ENCODE results near the gene AP2A2. TPM values are rescaled to one million over a fixed set of nuclear protein-coding genes. Genes with fewer than 3 reads are reported as not detected.

AP2A2 gene
- total RNA-seq, 1 experiment from 2014 or later, result 36.1 TPM

DNA sequence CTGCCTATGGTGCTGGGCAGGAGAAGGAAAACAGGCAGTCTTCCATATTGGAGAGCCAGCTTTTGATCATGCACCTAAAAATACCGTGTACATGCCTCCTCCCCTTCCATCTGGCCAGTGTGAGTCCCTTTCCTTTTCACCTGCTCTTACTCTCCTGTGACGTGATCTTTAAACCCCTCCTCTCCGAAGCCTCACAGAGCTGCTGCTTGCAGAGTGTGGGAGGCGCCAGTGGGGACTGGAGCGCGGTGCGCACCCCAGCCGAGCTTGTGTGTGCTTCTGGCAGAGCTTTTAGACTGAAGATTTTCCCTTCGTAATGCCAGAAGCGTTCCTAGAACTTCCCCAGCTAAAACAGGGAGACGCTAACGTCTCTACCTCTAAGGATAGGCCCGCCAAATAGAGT is 81.1 kb downstream of the AP2A2 start:
- DNase-seq, result no peak
- Histone ChIP-seq H3K27me3 (ENCODE audit: control insufficient read depth, insufficient read depth, low read length) (no peaks in the 10 kb centered on the region), H3K36me3 (replicated peaks; ENCODE audit: control insufficient read depth, insufficient read depth, low read length) (peaks cover 21% of the 10 kb centered on the region), H3K4me3 (ENCODE audit: insufficient read depth, low read depth, low read length) (no peak overlapping the region)

DNA sequence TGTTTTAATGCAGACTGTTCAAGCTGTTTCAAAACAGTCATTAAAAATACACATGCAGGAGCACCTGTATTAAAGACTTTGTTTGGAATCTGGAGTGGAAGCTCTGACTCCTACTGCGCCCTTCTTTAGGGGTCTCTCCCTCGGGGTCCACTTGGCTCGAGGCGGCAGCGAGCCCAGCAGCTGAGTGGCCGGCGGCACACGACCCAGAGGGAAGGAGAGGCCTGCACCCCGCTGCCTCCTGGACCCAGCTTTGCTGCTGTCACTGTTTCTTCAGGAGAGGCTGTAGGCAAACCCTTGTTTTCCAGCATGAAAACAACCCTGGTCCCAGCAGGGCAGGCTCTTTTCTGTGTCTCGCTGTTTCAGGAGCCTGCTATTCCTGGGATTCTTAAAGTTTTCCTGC is 81.6 kb downstream of the AP2A2 start:
- DNase-seq, result no peak
- Histone ChIP-seq H3K36me3 (replicated peaks; ENCODE audit: control insufficient read depth, insufficient read depth, low read length) (peaks cover 21% of the 10 kb centered on the region), H3K4me3 (ENCODE audit: insufficient read depth, low read depth, low read length) (no peak overlapping the region), H3K27me3 (ENCODE audit: control insufficient read depth, insufficient read depth, low read length) (no peaks in the 10 kb centered on the region)

DNA sequence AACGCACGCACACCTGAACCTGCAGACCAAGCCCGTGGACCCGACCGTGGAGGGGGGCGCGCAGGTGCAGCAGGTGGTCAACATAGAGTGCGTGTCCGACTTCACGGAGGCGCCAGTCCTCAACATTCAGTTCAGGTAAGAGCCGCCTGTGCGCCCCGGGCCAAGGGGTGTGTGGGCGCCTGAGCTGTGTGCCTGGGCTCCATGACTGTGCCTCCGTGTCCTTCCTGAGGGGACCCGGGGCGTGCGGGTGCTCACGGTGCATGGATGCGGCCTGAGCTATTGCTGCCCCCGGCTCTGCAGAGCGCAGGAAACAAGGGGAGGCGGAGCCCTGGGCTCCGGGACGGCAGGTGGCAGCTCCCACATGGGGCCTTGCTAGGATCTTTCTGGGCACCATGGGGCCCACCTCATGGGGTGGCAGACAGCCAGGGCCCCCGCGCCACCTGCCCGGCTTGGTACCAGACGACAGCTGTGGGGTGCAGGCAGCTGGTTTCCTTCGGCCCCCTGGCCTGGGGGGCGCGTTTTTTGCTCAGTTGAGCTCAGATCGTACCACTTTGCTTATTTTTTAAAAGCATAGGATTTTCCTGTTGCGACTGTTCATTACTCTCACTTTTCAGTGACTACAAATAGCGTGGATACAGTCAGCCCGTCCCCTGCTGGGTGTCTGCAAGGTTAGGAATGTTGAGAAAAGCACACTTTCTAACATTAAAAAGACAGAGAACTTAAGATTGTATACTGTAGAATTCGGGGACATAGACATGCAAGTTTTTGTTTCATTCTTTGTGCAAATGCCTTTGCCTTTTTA is 82.5 kb downstream of the AP2A2 start:
- Histone ChIP-seq H3K36me3 (replicated peaks; ENCODE audit: control insufficient read depth, insufficient read depth, low read length) (peaks cover 20% of the 10 kb centered on the region), H3K4me3 (ENCODE audit: insufficient read depth, low read depth, low read length) (no peak overlapping the region), H3K27me3 (ENCODE audit: control insufficient read depth, insufficient read depth, low read length) (no peaks in the 10 kb centered on the region)
- DNase-seq, result no peak

DNA sequence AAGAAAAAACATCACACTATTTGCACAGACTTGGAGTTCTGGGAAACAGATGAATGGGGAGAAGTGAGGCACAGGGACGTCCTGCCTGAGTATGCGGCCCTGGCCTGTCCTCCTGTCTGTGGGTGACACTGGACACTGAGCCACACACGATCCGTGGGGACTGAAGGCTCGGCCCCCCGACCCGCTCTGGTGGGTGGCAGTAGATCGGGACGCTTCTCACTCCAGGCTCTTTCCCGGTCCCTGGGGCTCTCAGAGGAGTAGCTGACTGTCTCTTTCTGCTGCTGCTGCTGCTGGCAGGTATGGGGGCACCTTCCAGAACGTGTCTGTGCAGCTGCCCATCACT is 83.1 kb downstream of the AP2A2 start:
- Histone ChIP-seq H3K4me3 (ENCODE audit: insufficient read depth, low read depth, low read length) (no peak overlapping the region), H3K27me3 (ENCODE audit: control insufficient read depth, insufficient read depth, low read length) (no peaks in the 10 kb centered on the region), H3K36me3 (replicated peaks; ENCODE audit: control insufficient read depth, insufficient read depth, low read length) (peaks cover 19% of the 10 kb centered on the region)
- DNase-seq, result no peak

GRCh38 chr11:1009371-1009770 is 83.7 kb downstream of the AP2A2 start:
- Histone ChIP-seq H3K27me3 (ENCODE audit: control insufficient read depth, insufficient read depth, low read length) (no peaks in the 10 kb centered on the region), H3K36me3 (replicated peaks; ENCODE audit: control insufficient read depth, insufficient read depth, low read length) (peaks cover 17% of the 10 kb centered on the region), H3K4me3 (ENCODE audit: insufficient read depth, low read depth, low read length) (no peak overlapping the region)
- DNase-seq, result no peak

- Histone ChIP-seq H3K36me3 (replicated peaks; ENCODE audit: control insufficient read depth, insufficient read depth, low read length) (peaks cover 17% of the 10 kb centered on the region), H3K4me3 (ENCODE audit: insufficient read depth, low read depth, low read length) (no peak overlapping the region), H3K27me3 (ENCODE audit: control insufficient read depth, insufficient read depth, low read length) (no peaks in the 10 kb centered on the region)
- no peak for DNase-seq
Measured at GRCh38 chr11:1009991-1010390, 84.3 kb downstream of the AP2A2 start.

- Histone ChIP-seq H3K27me3 (ENCODE audit: control insufficient read depth, insufficient read depth, low read length) (no peaks in the 10 kb centered on the region), H3K36me3 (replicated peaks; ENCODE audit: control insufficient read depth, insufficient read depth, low read length) (peaks cover 14% of the 10 kb centered on the region), H3K4me3 (ENCODE audit: insufficient read depth, low read depth, low read length) (no peak overlapping the region)
- no peak for DNase-seq
Measured at GRCh38 chr11:1010551-1011319, 85.1 kb downstream of the AP2A2 start.

DNA sequence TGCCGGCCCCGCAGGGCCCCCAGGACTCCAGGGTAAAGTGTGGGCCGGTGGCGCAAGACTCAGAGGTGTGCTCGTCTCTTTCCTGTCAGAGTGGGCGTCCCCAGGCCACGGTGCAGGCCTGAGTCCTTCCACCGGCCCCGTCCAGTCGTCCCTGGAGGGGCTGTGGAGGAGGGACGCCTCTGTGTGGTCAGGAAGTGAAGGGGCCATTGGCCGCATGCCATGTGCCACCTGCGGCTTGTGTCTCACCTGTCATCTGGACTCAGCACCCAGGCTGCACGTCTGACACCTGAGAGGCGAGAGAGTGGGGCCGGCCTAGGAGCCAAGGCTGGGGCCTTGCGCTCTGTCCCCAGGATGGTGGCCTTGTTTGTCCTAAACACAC is 85.6 kb downstream of the AP2A2 start:
- H3K4me3 ChIP-seq (ENCODE audit: insufficient read depth, low read depth, low read length), result no peak overlapping the region
- H3K36me3 ChIP-seq (replicated peaks; ENCODE audit: control insufficient read depth, insufficient read depth, low read length), result peaks cover 14% of the 10 kb centered on the region
- no peaks in the 10 kb centered on the region for H3K27me3 ChIP-seq (ENCODE audit: control insufficient read depth, insufficient read depth, low read length)
- no peak for DNase-seq

DNA sequence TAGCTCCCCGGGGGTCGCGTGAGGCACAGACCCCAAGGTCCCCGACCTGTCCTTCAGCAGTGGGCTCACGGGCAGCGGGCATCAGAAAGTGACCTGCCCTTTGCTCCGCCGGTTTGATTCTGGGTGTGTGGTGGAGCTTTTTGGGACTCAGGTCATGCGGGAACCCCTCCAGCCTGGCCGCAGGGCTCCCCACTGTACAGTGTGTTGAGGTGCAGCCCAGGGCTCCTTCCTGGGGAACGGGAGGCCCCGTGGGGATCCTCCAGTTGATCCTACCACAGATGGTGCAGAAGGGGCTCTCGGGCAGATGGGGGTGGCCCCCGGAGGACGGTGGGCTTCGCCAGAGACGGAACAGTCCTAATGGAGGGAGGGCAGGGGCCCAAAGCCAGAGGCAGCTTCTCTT is 86.6 kb downstream of the AP2A2 start:
- no peak for DNase-seq
- peaks cover 12% of the 10 kb centered on the region for H3K36me3 ChIP-seq (replicated peaks; ENCODE audit: control insufficient read depth, insufficient read depth, low read length)
- no peak overlapping the region for H3K4me3 ChIP-seq (ENCODE audit: insufficient read depth, low read depth, low read length)
- H3K27me3 ChIP-seq (ENCODE audit: control insufficient read depth, insufficient read depth, low read length), result no peaks in the 10 kb centered on the region

- Histone ChIP-seq H3K36me3 (replicated peaks; ENCODE audit: control insufficient read depth, insufficient read depth, low read length) (peaks cover 12% of the 10 kb centered on the region), H3K4me3 (ENCODE audit: insufficient read depth, low read depth, low read length) (no peak overlapping the region), H3K27me3 (ENCODE audit: control insufficient read depth, insufficient read depth, low read length) (no peaks in the 10 kb centered on the region)
- DNase-seq, result no peak
Measured at GRCh38 chr11:1012740-1013630, 87.3 kb downstream of the AP2A2 start.

GRCh38 chr11:1013631-1013935 is 87.9 kb downstream of the AP2A2 start:
- DNase-seq, result no peak
- Histone ChIP-seq H3K4me3 (ENCODE audit: insufficient read depth, low read depth, low read length) (no peak overlapping the region), H3K36me3 (replicated peaks; ENCODE audit: control insufficient read depth, insufficient read depth, low read length) (peaks cover 12% of the 10 kb centered on the region), H3K27me3 (ENCODE audit: control insufficient read depth, insufficient read depth, low read length) (no peaks in the 10 kb centered on the region)

GRCh38 chr11:1014276-1014675 is 88.6 kb downstream of the AP2A2 start:
- H3K27me3 ChIP-seq (ENCODE audit: control insufficient read depth, insufficient read depth, low read length), result no peaks in the 10 kb centered on the region
- DNase-seq, result no peak
- H3K36me3 ChIP-seq (replicated peaks; ENCODE audit: control insufficient read depth, insufficient read depth, low read length), result peaks cover 12% of the 10 kb centered on the region
- H3K4me3 ChIP-seq (ENCODE audit: insufficient read depth, low read depth, low read length), result no peak overlapping the region

DNA sequence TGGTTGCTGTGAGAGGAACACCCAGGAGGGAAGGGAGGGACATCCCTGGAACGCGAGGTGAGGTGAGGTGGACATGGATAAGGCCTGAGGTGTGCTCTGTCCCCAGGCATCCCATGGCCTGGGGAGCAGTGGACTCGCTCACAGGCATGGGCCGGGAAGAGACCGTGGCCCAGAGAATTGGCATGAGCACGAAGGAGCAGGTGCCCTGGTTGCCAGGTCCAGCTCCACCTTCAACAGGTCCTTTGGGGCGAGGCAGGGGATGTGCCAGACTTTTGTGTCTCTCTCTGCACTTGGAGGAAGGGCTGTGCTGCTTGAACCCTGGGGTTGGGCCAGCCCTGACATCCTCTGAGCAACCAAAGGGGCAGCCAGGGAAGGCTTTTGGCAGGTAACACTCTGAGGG is 89.4 kb downstream of the AP2A2 start:
- peaks cover 7% of the 10 kb centered on the region for H3K36me3 ChIP-seq (replicated peaks; ENCODE audit: control insufficient read depth, insufficient read depth, low read length)
- H3K27me3 ChIP-seq (ENCODE audit: control insufficient read depth, insufficient read depth, low read length), result no peaks in the 10 kb centered on the region
- H3K4me3 ChIP-seq (ENCODE audit: insufficient read depth, low read depth, low read length), result no peak overlapping the region
- DNase-seq, result no peak

DNA sequence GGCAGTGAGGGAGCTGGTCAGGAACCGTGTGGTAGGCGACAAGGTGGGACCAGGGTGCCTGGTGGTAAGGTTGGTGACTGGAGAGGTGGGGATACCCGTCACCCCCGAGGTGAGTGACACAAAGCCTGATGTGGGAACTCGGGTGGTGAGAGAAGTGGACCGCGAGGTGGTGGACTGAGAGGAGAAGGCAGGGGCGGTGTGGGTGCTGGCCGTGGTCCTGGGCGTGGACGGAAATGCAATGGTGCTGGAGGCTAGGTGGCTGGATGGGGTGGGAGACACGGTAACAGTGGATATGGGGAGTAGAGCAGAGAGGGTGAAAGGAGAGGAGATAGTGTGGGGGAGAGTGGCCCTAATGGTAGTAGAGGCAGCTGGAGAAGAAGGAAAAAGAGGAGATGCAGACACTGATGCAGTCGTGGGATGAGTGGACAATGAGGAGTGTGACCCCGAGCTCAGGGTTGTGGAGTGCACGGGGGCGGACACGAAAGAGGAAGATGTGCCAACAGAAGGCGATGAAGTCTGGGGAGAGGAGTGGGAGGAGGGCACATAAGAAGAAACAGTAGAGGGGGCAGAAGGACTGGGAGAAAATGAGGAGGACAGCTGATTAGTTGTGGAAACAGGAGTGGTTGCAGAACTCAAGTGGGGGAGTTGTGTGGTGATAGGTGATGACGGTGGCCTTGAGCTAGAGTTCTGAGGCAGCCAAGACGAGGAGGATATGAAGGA is 90.3 kb downstream of the AP2A2 start:
- Histone ChIP-seq H3K36me3 (replicated peaks; ENCODE audit: control insufficient read depth, insufficient read depth, low read length) (peaks cover 4% of the 10 kb centered on the region), H3K27me3 (ENCODE audit: control insufficient read depth, insufficient read depth, low read length) (no peaks in the 10 kb centered on the region)
- no peak for DNase-seq

More for the DNA sequence above, 90.3 kb downstream of the AP2A2 start:
- H3K4me3 ChIP-seq (ENCODE audit: insufficient read depth, low read depth, low read length), result no peak overlapping the region

Measured in H7 (cell line).